ENCODE measurements around the gene IL4R. TPM values are rescaled to one million over a fixed set of nuclear protein-coding genes. Genes with fewer than 3 reads are reported as not detected.
"Not testable (repeated sequence)": the region's sequence is repeated elsewhere in the genome, so short reads cannot be mapped to it uniquely, and the experiment has no call there.

IL4R gene
- total and polyA plus RNA-seq, 7 donors: 16.9 to 177 (median 55.3) TPM

GRCh38 chr16:27327586-27327915 lies 13.8 kb downstream of the IL4R start:
- 71 to 76% methylated on average over 3 of the region's 3 CpGs for WGBS, 2 donors
- TF ChIP-seq POLR2AphosphoS5 (IDR thresholded peaks at IDR 0.05) (no peak), EP300 (IDR thresholded peaks at IDR 0.05) (no peak), CTCF (IDR thresholded peaks at IDR 0.05) (no peak), POLR2A (IDR thresholded peaks at IDR 0.05) (no peak)
- peak overlapping the region in 1 of 4 donors; percentile 1 for H3K4me3 ChIP-seq

GRCh38 chr16:27328937-27329336 lies 15.2 kb downstream of the IL4R start:
- intact Hi-C loops (cut with DNase I): no loop called here
- H3K27ac ChIP-seq: peak overlapping the region; percentile 96 to 99 (median 99)
- 92 to 93% methylated on average over 5 of the region's 5 CpGs for WGBS, 2 donors

More at GRCh38 chr16:27327586-27327915, 13.8 kb downstream of the IL4R start:
- H3K4me1 ChIP-seq: peaks cover 0 to 95% (median 88%) of the 10 kb centered on the region in 4 donors
- no peaks in the 10 kb centered on the region for H3K9me3 ChIP-seq
- DNase-seq: no peak
- intact Hi-C loops (cut with DNase I): no loop called here
- peaks cover 0 to 4% (median 0%) of the 10 kb centered on the region in 4 donors for H3K36me3 ChIP-seq
- H3K27me3 ChIP-seq: no peaks in the 10 kb centered on the region
- peak overlapping the region; percentile 96 to 99 (median 99) for H3K27ac ChIP-seq

GRCh38 chr16:27329376-27330079 lies 15.8 kb downstream of the IL4R start:
- WGBS, 2 donors: 71 to 77% methylated on average over 8 of the region's 8 CpGs
- not testable (repeated sequence) for H3K9me3 ChIP-seq, H3K4me3 ChIP-seq, H3K27me3 ChIP-seq
- DNase-seq: peak; percentile 54
- peaks cover 0 to 14% (median 0%) of the 10 kb centered on the region in 4 donors for H3K36me3 ChIP-seq
- H3K4me1 ChIP-seq: peaks cover 0 to 98% (median 84%) of the 10 kb centered on the region in 4 donors
- peak overlapping the region; percentile 96 to 99 (median 99) for H3K27ac ChIP-seq
- intact Hi-C loops (cut with DNase I): loop anchor here (2.0 kb wide), 1 partner anchor 15 kb away; no protein-coding TSS in a partner anchor

More at GRCh38 chr16:27328937-27329336, 15.2 kb downstream of the IL4R start:
- Histone ChIP-seq H3K4me3 (no peak overlapping the region), H3K9me3 (no peaks in the 10 kb centered on the region), H3K36me3 (peaks cover 0 to 8% (median 0%) of the 10 kb centered on the region in 4 donors), H3K27me3 (no peaks in the 10 kb centered on the region), H3K4me1 (peaks cover 0 to 94% (median 86%) of the 10 kb centered on the region in 4 donors)
- TF ChIP-seq CTCF (IDR thresholded peaks at IDR 0.05) (no peak), POLR2AphosphoS5 (IDR thresholded peaks at IDR 0.05) (no peak), EP300 (IDR thresholded peaks at IDR 0.05) (no peak), POLR2A (IDR thresholded peaks at IDR 0.05) (no peak)
- peak; percentile 52 for DNase-seq

GRCh38 chr16:27330542-27330941 lies 16.8 kb downstream of the IL4R start:
- Histone ChIP-seq H3K9me3 (no peaks in the 10 kb centered on the region), H3K36me3 (peaks cover 0 to 14% (median 0%) of the 10 kb centered on the region in 4 donors), H3K4me1 (peaks cover 0 to 97% (median 81%) of the 10 kb centered on the region in 4 donors), H3K4me3 (no peak overlapping the region), H3K27me3 (no peaks in the 10 kb centered on the region), H3K27ac (peak overlapping the region; percentile 96 to 99 (median 99))
- peak; percentile 97 for DNase-seq
- WGBS, 2 donors: 75 to 86% methylated on average over 5 of the region's 5 CpGs
- TF ChIP-seq CTCF (IDR thresholded peaks at IDR 0.05) (no peak), EP300 (IDR thresholded peaks at IDR 0.05) (peak; percentile 89 to 99 (median 95)), POLR2AphosphoS5 (IDR thresholded peaks at IDR 0.05) (peak; percentile 80 to 97 (median 83))
- intact Hi-C loops (cut with DNase I): loop anchor here (2.0 kb wide), 1 partner anchor 16 kb away; no protein-coding TSS in a partner anchor

GRCh38 chr16:27332105-27332504 lies 18.3 kb downstream of the IL4R start:
- peak; percentile 46 for DNase-seq
- peak overlapping the region; percentile 96 to 99 (median 99) for H3K27ac ChIP-seq

More at GRCh38 chr16:27332105-27332504, 18.3 kb downstream of the IL4R start:
- Histone ChIP-seq H3K36me3 (peaks cover 0 to 14% (median 0%) of the 10 kb centered on the region in 4 donors), H3K4me3 (no peak overlapping the region), H3K9me3 (no peaks in the 10 kb centered on the region), H3K4me1 (peaks cover 0 to 97% (median 80%) of the 10 kb centered on the region in 4 donors), H3K27me3 (no peaks in the 10 kb centered on the region)
- WGBS, 2 donors: 80 to 87% methylated on average over 6 of the region's 6 CpGs
- intact Hi-C loops (cut with DNase I): no loop called here
- TF ChIP-seq EP300 (IDR thresholded peaks at IDR 0.05): peak in 1 of 4 donors; percentile 18
- TF ChIP-seq POLR2A (IDR thresholded peaks at IDR 0.05): no peak
- peak in 2 of 4 donors; percentile 13 to 51 for TF ChIP-seq POLR2AphosphoS5 (IDR thresholded peaks at IDR 0.05)
- TF ChIP-seq CTCF (IDR thresholded peaks at IDR 0.05): no peak
